Stimulated activated naive CD8-positive, alpha-beta T cell treated with anti-CD3 and anti-CD28 coated beads, Interleukin-15, Interleukin-2, amounts not matched to agents 100 U/mL and 50 U/mL, for 24 hours (primary cell): ENCODE data around the gene BTC.
"Not testable (repeated sequence)": the region's sequence is repeated elsewhere in the genome, so short reads cannot be mapped to it uniquely, and the experiment has no call there.

Experiments
- ATAC-seq: fragments of 150-1000 bp; cut with Tn5 transposase; one replicate; pipeline ENCODE4 v1.10.0; 2021
- DNase-seq: peaks from one replicate; pipeline ENCODE4 v3.0.0; 2021

BTC gene

GRCh38 chr4:74757136-74757535 lies 37.2 kb downstream of the BTC start:
- DNase-seq: no peak
- no peak for ATAC-seq

GRCh38 chr4:74755486-74755885 lies 38.8 kb downstream of the BTC start:
- DNase-seq: no peak
- ATAC-seq: no peak

GRCh38 chr4:74754218-74754617 lies 40.1 kb downstream of the BTC start:
- DNase-seq (no peak), ATAC-seq (peak; percentile 32)

GRCh38 chr4:74752798-74753197 lies 41.5 kb downstream of the BTC start:
- DNase-seq (no peak), ATAC-seq (no peak)

GRCh38 chr4:74751856-74752255 lies 42.5 kb downstream of the BTC start:
- no peak for DNase-seq
- ATAC-seq: no peak

- DNase-seq (no peak), ATAC-seq (no peak)
These were observed 43.1 kb downstream of the BTC start for GRCh38 chr4:74751247-74751646.

- DNase-seq (no peak), ATAC-seq (no peak)
These were observed 52.1 kb downstream of the BTC start for GRCh38 chr4:74742185-74742584.

- DNase-seq (no peak), ATAC-seq (no peak)
These were observed 55.7 kb downstream of the BTC start for GRCh38 chr4:74738464-74739143.

GRCh38 chr4:74734995-74735394 lies 59.3 kb downstream of the BTC start:
- ATAC-seq (no peak), DNase-seq (no peak)

- ATAC-seq (no peak), DNase-seq (no peak)
These were observed 60.6 kb downstream of the BTC start for GRCh38 chr4:74733756-74734155.

GRCh38 chr4:74724979-74725378 lies 69.3 kb downstream of the BTC start:
- DNase-seq: no peak
- no peak for ATAC-seq

- DNase-seq (no peak), ATAC-seq (no peak)
These were observed 77.9 kb downstream of the BTC start for GRCh38 chr4:74716436-74716765.

GRCh38 chr4:74715706-74716435 lies 78.5 kb downstream of the BTC start:
- DNase-seq: no peak
- no peak for ATAC-seq

- no peak for DNase-seq
- ATAC-seq: no peak
These were observed 79.7 kb downstream of the BTC start for GRCh38 chr4:74714611-74715130.

GRCh38 chr4:74708135-74708534 lies 86.2 kb downstream of the BTC start:
- DNase-seq, ATAC-seq: not testable (repeated sequence)
